H1 (cell line): ENCODE results near the gene LIPG. TPM values are rescaled to one million over a fixed set of nuclear protein-coding genes. Genes with fewer than 3 reads are reported as not detected.

ENCODE experiments used
- BCL11A ChIP-seq, 2 experiments: IDR thresholded peaks; one replicate each; pipeline ENCODE4 v1.6.1; 2011; ENCODE audit warnings: low read depth in 2 of 2, low read length in 2 of 2, mild to moderate bottlenecking in 2 of 2
- CHD1 ChIP-seq: IDR thresholded peaks from 2 replicates; pipeline ENCODE4 v1.6.1; 2012; ENCODE audit warnings: low read depth, low read length, improper control_type of control experiment
- HDAC2 ChIP-seq, 2 experiments: fragments of 300-600 bp in 1 of 2; sonication (generic) in 1 of 2; IDR thresholded peaks; 2 replicates each; pipeline ENCODE4 v1.6.1; 2011 to 2012; ENCODE audit warnings: low read depth in 2 of 2, low read length in 2 of 2, mild to moderate bottlenecking in 2 of 2, moderate library complexity in 2 of 2, borderline replicate concordance in 1 of 2, inconsistent platforms in 1 of 2
- RAD21 ChIP-seq, 2 experiments: IDR thresholded peaks in 1 of 2; conservative IDR thresholded peaks in 1 of 2; 2 replicates each; pipeline ENCODE4 v1.6.1; 2011; ENCODE audit warnings: low read depth in 2 of 2, low read length in 2 of 2, improper control_type of control experiment in 1 of 2, inconsistent platforms in 1 of 2, mild to moderate bottlenecking in 1 of 2, moderate library complexity in 1 of 2
- SP2 ChIP-seq: IDR thresholded peaks from 2 replicates; pipeline ENCODE4 v1.6.1; 2012; ENCODE audit warnings: mild to moderate bottlenecking, low read length, inconsistent platforms
- YY1 ChIP-seq: IDR thresholded peaks from 2 replicates; pipeline ENCODE4 v1.6.1; 2011; ENCODE audit warnings: low read depth, mild to moderate bottlenecking, low read length
- polyA plus RNA-seq, 7 experiments: library from polyadenylated mRNA; depleted of rRNA in 3 of 7; stranded (reverse) in 5 of 7; unstranded in 2 of 7; fragments of >200 nt in 5 of 7; fragments of 200-250 nt in 2 of 7; gene quantifications; 1 replicate in 5 of 7; 2 replicates in 1 of 7; 4 replicates in 1 of 7; pipeline versions ENCODE4 v1.2.1 to v1.2.3, GENCODE V29; 2011 to 2013; ENCODE audit warnings: missing spikeins in 2 of 7, mixed read lengths in 2 of 7
- total RNA-seq: library from RNA; stranded (reverse); fragmentation: NEBNext Ultra II Directional; extraction: Animal tissue kit (Norgen Biotek cat#: 25700); gene quantifications from 2 replicates; pipeline ENCODE4 v1.2.1, GENCODE V29; 2021
- TF ChIP-seq, protein P1 (sequence below): fragments of 300-600 bp; sonication (generic); IDR thresholded peaks from 2 replicates; pipeline ENCODE4 v1.7.1; 2012; ENCODE audit warnings: low read length, moderate library complexity, mild to moderate bottlenecking, inconsistent platforms; ENCODE audit not compliant: insufficient replicate concordance

LIPG gene
- total and polyA plus RNA-seq, 2 of the 8 experiments (the other 6 are each of a cell fraction or from before 2014, with no cell fraction given): 9.2 to 9.8 TPM

DNA sequence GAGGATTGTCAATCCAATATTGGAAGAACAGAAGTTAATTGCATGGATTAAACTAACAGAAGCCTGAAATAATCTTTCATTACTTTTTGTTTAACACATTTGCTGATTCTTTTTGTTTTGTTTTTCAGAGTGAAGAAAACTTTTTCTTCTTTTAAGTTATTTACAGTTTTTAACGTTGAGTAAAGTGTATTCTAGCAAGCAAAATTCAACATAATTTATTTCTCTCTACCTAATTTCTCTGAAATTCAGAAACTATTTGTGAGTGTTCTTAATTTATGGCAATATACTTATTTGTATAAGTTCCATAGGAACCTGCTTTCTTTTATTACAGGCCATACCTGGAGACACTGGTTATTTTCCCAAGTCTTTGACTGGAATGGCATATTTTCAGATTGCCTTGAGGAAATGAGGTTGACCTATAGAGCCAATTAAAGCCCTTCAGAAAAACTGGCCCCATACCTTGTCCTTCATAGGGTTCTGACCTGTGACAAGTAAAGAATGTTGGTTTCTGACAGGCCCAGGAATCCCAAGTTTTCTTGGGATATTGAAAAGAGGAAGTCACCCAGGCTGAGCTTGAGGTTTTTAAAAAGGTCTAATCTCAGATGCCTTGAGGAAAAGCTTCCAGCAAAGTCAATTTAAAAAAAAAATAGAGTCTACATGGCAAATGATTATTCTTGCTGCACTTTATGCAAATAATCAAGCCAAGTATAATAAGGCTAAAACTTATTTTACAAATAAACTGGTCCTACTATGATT lies 26.8 kb upstream of the LIPG start (continued):
- TF ChIP-seq, protein P1, sequence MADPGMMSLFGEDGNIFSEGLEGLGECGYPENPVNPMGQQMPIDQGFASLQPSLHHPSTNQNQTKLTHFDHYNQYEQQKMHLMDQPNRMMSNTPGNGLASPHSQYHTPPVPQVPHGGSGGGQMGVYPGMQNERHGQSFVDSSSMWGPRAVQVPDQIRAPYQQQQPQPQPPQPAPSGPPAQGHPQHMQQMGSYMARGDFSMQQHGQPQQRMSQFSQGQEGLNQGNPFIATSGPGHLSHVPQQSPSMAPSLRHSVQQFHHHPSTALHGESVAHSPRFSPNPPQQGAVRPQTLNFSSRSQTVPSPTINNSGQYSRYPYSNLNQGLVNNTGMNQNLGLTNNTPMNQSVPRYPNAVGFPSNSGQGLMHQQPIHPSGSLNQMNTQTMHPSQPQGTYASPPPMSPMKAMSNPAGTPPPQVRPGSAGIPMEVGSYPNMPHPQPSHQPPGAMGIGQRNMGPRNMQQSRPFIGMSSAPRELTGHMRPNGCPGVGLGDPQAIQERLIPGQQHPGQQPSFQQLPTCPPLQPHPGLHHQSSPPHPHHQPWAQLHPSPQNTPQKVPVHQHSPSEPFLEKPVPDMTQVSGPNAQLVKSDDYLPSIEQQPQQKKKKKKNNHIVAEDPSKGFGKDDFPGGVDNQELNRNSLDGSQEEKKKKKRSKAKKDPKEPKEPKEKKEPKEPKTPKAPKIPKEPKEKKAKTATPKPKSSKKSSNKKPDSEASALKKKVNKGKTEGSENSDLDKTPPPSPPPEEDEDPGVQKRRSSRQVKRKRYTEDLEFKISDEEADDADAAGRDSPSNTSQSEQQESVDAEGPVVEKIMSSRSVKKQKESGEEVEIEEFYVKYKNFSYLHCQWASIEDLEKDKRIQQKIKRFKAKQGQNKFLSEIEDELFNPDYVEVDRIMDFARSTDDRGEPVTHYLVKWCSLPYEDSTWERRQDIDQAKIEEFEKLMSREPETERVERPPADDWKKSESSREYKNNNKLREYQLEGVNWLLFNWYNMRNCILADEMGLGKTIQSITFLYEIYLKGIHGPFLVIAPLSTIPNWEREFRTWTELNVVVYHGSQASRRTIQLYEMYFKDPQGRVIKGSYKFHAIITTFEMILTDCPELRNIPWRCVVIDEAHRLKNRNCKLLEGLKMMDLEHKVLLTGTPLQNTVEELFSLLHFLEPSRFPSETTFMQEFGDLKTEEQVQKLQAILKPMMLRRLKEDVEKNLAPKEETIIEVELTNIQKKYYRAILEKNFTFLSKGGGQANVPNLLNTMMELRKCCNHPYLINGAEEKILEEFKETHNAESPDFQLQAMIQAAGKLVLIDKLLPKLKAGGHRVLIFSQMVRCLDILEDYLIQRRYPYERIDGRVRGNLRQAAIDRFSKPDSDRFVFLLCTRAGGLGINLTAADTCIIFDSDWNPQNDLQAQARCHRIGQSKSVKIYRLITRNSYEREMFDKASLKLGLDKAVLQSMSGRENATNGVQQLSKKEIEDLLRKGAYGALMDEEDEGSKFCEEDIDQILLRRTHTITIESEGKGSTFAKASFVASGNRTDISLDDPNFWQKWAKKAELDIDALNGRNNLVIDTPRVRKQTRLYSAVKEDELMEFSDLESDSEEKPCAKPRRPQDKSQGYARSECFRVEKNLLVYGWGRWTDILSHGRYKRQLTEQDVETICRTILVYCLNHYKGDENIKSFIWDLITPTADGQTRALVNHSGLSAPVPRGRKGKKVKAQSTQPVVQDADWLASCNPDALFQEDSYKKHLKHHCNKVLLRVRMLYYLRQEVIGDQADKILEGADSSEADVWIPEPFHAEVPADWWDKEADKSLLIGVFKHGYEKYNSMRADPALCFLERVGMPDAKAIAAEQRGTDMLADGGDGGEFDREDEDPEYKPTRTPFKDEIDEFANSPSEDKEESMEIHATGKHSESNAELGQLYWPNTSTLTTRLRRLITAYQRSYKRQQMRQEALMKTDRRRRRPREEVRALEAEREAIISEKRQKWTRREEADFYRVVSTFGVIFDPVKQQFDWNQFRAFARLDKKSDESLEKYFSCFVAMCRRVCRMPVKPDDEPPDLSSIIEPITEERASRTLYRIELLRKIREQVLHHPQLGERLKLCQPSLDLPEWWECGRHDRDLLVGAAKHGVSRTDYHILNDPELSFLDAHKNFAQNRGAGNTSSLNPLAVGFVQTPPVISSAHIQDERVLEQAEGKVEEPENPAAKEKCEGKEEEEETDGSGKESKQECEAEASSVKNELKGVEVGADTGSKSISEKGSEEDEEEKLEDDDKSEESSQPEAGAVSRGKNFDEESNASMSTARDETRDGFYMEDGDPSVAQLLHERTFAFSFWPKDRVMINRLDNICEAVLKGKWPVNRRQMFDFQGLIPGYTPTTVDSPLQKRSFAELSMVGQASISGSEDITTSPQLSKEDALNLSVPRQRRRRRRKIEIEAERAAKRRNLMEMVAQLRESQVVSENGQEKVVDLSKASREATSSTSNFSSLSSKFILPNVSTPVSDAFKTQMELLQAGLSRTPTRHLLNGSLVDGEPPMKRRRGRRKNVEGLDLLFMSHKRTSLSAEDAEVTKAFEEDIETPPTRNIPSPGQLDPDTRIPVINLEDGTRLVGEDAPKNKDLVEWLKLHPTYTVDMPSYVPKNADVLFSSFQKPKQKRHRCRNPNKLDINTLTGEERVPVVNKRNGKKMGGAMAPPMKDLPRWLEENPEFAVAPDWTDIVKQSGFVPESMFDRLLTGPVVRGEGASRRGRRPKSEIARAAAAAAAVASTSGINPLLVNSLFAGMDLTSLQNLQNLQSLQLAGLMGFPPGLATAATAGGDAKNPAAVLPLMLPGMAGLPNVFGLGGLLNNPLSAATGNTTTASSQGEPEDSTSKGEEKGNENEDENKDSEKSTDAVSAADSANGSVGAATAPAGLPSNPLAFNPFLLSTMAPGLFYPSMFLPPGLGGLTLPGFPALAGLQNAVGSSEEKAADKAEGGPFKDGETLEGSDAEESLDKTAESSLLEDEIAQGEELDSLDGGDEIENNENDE: no peak
- TF ChIP-seq HDAC2 (IDR thresholded peaks at IDR 0.05; ENCODE audit: borderline replicate concordance in 1 of 2, low read depth in 2 of 2, low read length in 2 of 2) (no peak), YY1 (no peak), RAD21 (IDR thresholded peaks at IDR 0.05 in 1 of 2, conservative IDR thresholded peaks at IDR 0.05 in 1 of 2; ENCODE audit: low read depth in 2 of 2, low read length in 2 of 2) (no peak), SP2 (no peak), BCL11A (IDR thresholded peaks at IDR 0.05; ENCODE audit: low read depth in 2 of 2, low read length in 2 of 2) (no peak), CHD1 (no peak)
